ENCODE data around the gene CLK2. TPM values are rescaled to one million over a fixed set of nuclear protein-coding genes. Genes with fewer than 3 reads are reported as not detected.

CLK2 gene
- total and polyA plus RNA-seq, 9 of the 15 experiments (the other 6 are each of a cell fraction or from before 2014, with no cell fraction given), result 13.5 to 81.4 (median 39.6) TPM

DNA sequence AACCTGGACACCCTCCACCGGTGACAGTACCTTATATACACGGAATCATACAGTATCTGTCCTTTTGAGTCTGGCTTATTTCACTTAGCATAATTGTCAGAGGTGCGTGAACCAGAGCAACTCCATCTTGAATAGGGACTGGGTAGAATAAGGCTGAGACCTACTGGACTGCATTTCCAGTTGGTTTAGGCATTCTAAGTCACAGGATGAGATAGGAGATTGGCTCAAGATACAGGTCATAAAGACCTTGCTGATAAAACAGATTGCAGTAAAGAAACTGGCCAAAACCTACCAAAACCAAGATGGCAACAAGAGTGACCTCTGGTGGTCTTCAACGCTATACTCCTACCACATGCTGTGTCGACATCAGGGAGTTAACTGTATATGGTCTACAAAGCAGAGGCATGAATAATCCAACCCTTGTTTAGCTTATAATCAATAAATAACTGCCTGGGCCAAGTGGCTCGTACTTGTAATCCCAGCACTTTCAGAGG, 34.0 kb upstream of the CLK2 start (continued):
- TF ChIP-seq, protein P1, sequence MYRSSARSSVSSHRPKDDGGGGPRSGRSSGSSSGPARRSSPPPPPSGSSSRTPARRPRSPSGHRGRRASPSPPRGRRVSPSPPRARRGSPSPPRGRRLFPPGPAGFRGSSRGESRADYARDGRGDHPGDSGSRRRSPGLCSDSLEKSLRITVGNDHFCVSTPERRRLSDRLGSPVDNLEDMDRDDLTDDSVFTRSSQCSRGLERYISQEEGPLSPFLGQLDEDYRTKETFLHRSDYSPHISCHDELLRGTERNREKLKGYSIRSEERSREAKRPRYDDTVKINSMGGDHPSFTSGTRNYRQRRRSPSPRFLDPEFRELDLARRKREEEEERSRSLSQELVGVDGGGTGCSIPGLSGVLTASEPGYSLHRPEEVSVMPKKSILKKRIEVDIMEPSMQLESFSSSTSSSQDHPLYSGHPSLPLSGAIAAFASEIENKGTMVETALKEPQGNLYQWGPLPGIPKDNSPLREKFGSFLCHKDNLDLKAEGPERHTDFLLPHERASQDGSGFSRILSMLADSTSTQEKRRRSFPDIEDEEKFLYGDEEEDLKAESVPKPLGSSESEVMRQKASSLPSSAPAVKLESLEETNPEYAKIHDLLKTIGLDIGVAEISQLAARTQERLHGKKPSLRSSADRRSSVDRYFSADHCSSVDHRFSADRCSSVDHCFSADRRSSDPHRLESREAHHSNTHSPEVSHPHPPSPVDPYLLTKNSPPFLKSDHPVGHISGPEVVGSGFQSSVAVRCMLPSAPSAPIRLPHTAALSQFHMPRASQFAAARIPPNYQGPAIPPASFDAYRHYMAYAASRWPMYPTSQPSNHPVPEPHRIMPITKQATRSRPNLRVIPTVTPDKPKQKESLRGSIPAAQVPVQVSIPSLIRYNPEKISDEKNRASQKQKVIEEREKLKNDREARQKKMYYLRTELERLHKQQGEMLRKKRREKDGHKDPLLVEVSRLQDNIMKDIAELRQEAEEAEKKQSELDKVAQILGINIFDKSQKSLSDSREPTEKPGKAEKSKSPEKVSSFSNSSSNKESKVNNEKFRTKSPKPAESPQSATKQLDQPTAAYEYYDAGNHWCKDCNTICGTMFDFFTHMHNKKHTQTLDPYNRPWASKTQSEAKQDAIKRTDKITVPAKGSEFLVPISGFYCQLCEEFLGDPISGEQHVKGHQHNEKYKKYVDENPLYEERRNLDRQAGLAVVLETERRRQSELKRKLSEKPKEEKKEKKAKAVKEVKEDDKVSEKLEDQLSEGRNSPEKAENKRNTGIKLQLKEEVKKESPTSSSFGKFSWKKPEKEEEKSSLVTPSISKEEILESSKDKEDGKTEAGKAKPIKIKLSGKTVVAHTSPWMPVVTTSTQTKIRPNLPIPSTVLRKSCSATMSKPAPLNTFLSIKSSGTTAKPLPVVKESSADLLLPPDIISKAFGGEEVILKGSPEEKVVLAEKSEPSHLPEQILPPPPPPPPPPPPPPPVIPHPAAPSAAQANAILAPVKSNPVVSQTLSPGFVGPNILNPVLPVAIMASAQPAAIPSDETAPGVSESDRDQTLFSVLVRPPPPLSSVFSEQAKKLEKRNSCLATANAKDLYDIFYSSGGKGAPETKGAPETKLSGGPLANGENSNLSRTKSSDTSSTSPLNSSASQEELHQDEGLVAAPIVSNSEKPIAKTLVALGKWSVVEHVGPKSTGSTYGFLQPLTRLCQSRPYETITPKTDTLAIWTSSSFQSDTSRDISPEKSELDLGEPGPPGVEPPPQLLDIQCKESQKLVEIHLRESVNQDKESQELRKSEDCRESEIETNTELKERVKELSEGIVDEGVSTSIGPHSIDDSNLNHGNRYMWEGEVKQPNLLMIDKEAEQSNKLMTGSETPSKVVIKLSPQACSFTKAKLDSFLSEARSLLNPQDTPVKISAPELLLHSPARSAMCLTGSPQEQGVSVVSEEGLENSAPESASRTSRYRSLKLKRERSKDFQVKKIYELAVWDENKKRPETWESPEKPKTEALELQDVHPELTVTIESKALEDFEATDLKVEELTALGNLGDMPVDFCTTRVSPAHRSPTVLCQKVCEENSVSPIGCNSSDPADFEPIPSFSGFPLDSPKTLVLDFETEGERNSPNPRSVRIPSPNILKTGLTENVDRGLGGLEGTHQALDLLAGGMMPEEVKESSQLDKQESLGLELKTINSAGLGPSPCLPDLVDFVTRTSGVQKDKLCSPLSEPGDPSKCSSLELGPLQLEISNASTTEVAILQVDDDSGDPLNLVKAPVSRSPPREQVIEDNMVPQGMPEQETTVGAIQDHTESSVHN (IDR thresholded peaks at IDR 0.05; ENCODE audit: borderline replicate concordance in 1 of 2, low read depth in 1 of 2), result no peak
- TF ChIP-seq KLF1 (tag; IDR thresholded peaks at IDR 0.05) (peak; percentile 76), JUN (IDR thresholded peaks at IDR 0.05; ENCODE audit: borderline replicate concordance, low read depth, low read length) (no peak), JUN (CRISPR knock-in tag; IDR thresholded peaks at IDR 0.05; ENCODE audit: borderline replicate concordance) (no peak), HDAC8 (tag; IDR thresholded peaks at IDR 0.05) (peak; percentile 98), ZNF253 (CRISPR knock-in tag; conservative IDR thresholded peaks at IDR 0.05) (no peak), CREM (IDR thresholded peaks at IDR 0.05; ENCODE audit: low read depth) (peak; percentile 61), ETS2 (tag; IDR thresholded peaks at IDR 0.05; ENCODE audit: borderline replicate concordance, poor library complexity, severe bottlenecking) (peak; percentile 73), NR4A1 (CRISPR knock-in tag; IDR thresholded peaks at IDR 0.05) (peak; percentile 98), NR4A1 (tag; IDR thresholded peaks at IDR 0.05) (peak; percentile 99)
- TF ChIP-seq, protein P2, sequence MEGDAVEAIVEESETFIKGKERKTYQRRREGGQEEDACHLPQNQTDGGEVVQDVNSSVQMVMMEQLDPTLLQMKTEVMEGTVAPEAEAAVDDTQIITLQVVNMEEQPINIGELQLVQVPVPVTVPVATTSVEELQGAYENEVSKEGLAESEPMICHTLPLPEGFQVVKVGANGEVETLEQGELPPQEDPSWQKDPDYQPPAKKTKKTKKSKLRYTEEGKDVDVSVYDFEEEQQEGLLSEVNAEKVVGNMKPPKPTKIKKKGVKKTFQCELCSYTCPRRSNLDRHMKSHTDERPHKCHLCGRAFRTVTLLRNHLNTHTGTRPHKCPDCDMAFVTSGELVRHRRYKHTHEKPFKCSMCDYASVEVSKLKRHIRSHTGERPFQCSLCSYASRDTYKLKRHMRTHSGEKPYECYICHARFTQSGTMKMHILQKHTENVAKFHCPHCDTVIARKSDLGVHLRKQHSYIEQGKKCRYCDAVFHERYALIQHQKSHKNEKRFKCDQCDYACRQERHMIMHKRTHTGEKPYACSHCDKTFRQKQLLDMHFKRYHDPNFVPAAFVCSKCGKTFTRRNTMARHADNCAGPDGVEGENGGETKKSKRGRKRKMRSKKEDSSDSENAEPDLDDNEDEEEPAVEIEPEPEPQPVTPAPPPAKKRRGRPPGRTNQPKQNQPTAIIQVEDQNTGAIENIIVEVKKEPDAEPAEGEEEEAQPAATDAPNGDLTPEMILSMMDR (IDR thresholded peaks at IDR 0.05 in 2 of 3, conservative IDR thresholded peaks at IDR 0.05 in 1 of 3; ENCODE audit: insufficient read depth in 2 of 3, low read depth in 1 of 3, low read length in 3 of 3), result peak; percentile 64 to 76 (median 68)
- TF ChIP-seq, protein P3, sequence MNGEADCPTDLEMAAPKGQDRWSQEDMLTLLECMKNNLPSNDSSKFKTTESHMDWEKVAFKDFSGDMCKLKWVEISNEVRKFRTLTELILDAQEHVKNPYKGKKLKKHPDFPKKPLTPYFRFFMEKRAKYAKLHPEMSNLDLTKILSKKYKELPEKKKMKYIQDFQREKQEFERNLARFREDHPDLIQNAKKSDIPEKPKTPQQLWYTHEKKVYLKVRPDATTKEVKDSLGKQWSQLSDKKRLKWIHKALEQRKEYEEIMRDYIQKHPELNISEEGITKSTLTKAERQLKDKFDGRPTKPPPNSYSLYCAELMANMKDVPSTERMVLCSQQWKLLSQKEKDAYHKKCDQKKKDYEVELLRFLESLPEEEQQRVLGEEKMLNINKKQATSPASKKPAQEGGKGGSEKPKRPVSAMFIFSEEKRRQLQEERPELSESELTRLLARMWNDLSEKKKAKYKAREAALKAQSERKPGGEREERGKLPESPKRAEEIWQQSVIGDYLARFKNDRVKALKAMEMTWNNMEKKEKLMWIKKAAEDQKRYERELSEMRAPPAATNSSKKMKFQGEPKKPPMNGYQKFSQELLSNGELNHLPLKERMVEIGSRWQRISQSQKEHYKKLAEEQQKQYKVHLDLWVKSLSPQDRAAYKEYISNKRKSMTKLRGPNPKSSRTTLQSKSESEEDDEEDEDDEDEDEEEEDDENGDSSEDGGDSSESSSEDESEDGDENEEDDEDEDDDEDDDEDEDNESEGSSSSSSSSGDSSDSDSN (IDR thresholded peaks at IDR 0.05; ENCODE audit: borderline replicate concordance in 1 of 2, low read depth in 2 of 2, low read length in 2 of 2), result no peak
